ENCODE results near the gene TTC24. TPM values are rescaled to one million over a fixed set of nuclear protein-coding genes. Genes with fewer than 3 reads are reported as not detected.

TTC24 gene
- total RNA-seq = 10 to 100 TPM; 18.7 to 19.6 TPM

- H3K27ac Mint-ChIP-seq = no peak within 1 kb of the TSS
- H3K4me3 Mint-ChIP-seq = no peak within 1 kb of the TSS
- H3K4me1 Mint-ChIP-seq = peaks cover 23% of the 10 kb centered on the region
- DNase-seq = no peak
- peaks cover 2% of the 10 kb centered on the region for H3K36me3 Mint-ChIP-seq
- no peaks in the 10 kb centered on the region for H3K27me3 Mint-ChIP-seq
- H3K9me3 Mint-ChIP-seq = no peaks in the 10 kb centered on the region
Measured at GRCh38 chr1:156579472-156579871, at the start of gene TTC24. Gene TTC24, plus strand, starts transcription at chr1:156579723. Its CDS starts 1,642 bp downstream, at chr1:156581365.

GRCh38 chr1:156530006-156530405, 49.5 kb upstream of the TTC24 start:
- Mint-ChIP-seq H3K27ac (no peak overlapping the region), H3K4me1 (peaks cover 22% of the 10 kb centered on the region), H3K9me3 (no peaks in the 10 kb centered on the region), H3K27me3 (no peaks in the 10 kb centered on the region), H3K4me3 (no peak overlapping the region), H3K36me3 (peaks cover 4% of the 10 kb centered on the region)
- no peak for DNase-seq

- no peak for DNase-seq
- H3K4me3 Mint-ChIP-seq = no peak overlapping the region
Measured at GRCh38 chr1:156532374-156532773, 47.1 kb upstream of the TTC24 start.

GRCh38 chr1:156533568-156534220, 45.8 kb upstream of the TTC24 start:
- Mint-ChIP-seq H3K36me3 (no peaks in the 10 kb centered on the region), H3K9me3 (no peaks in the 10 kb centered on the region), H3K27ac (no peak overlapping the region), H3K4me3 (no peak overlapping the region), H3K4me1 (no peaks in the 10 kb centered on the region), H3K27me3 (no peaks in the 10 kb centered on the region)
- DNase-seq = no peak

More at GRCh38 chr1:156532374-156532773, 47.1 kb upstream of the TTC24 start:
- Mint-ChIP-seq H3K4me1 (peaks cover 11% of the 10 kb centered on the region), H3K9me3 (no peaks in the 10 kb centered on the region), H3K27ac (no peak overlapping the region), H3K27me3 (no peaks in the 10 kb centered on the region), H3K36me3 (no peaks in the 10 kb centered on the region)

GRCh38 chr1:156534424-156535060, 45.0 kb upstream of the TTC24 start:
- no peak for DNase-seq
- Mint-ChIP-seq H3K4me1 (no peaks in the 10 kb centered on the region), H3K27me3 (no peaks in the 10 kb centered on the region), H3K36me3 (peaks cover 2% of the 10 kb centered on the region), H3K27ac (no peak overlapping the region), H3K4me3 (no peak overlapping the region), H3K9me3 (no peaks in the 10 kb centered on the region)

GRCh38 chr1:156537027-156537426, 42.5 kb upstream of the TTC24 start:
- Mint-ChIP-seq H3K9me3 (no peaks in the 10 kb centered on the region), H3K4me3 (no peak overlapping the region), H3K4me1 (no peaks in the 10 kb centered on the region), H3K27ac (no peak overlapping the region), H3K36me3 (peaks cover 2% of the 10 kb centered on the region), H3K27me3 (no peaks in the 10 kb centered on the region)
- no peak for DNase-seq

GRCh38 chr1:156538711-156539440, 40.6 kb upstream of the TTC24 start:
- Mint-ChIP-seq H3K4me3 (no peak overlapping the region), H3K36me3 (peaks cover 2% of the 10 kb centered on the region), H3K4me1 (no peaks in the 10 kb centered on the region), H3K27ac (no peak overlapping the region), H3K27me3 (no peaks in the 10 kb centered on the region), H3K9me3 (no peaks in the 10 kb centered on the region)
- no peak for DNase-seq

GRCh38 chr1:156539818-156540355, 39.6 kb upstream of the TTC24 start:
- Mint-ChIP-seq H3K27me3 (no peaks in the 10 kb centered on the region), H3K9me3 (no peaks in the 10 kb centered on the region), H3K4me1 (no peaks in the 10 kb centered on the region), H3K4me3 (no peak overlapping the region), H3K27ac (no peak overlapping the region), H3K36me3 (peaks cover 2% of the 10 kb centered on the region)
- DNase-seq = no peak

GRCh38 chr1:156540955-156541354, 38.6 kb upstream of the TTC24 start:
- Mint-ChIP-seq H3K36me3 (peaks cover 2% of the 10 kb centered on the region), H3K9me3 (no peaks in the 10 kb centered on the region), H3K4me3 (no peak overlapping the region), H3K27me3 (no peaks in the 10 kb centered on the region), H3K27ac (no peak overlapping the region), H3K4me1 (no peaks in the 10 kb centered on the region)
- no peak for DNase-seq

- Mint-ChIP-seq H3K27me3 (no peaks in the 10 kb centered on the region), H3K27ac (no peak overlapping the region), H3K9me3 (no peaks in the 10 kb centered on the region), H3K4me3 (no peak overlapping the region), H3K4me1 (no peaks in the 10 kb centered on the region), H3K36me3 (peaks cover 2% of the 10 kb centered on the region)
- DNase-seq = no peak
Measured at GRCh38 chr1:156543066-156543465, 36.5 kb upstream of the TTC24 start.

GRCh38 chr1:156544592-156545102, 34.9 kb upstream of the TTC24 start:
- Mint-ChIP-seq H3K27ac (no peak overlapping the region), H3K4me1 (no peaks in the 10 kb centered on the region), H3K4me3 (no peak overlapping the region), H3K27me3 (no peaks in the 10 kb centered on the region), H3K36me3 (no peaks in the 10 kb centered on the region), H3K9me3 (no peaks in the 10 kb centered on the region)
- DNase-seq = no peak

- Mint-ChIP-seq H3K36me3 (no peaks in the 10 kb centered on the region), H3K4me1 (no peaks in the 10 kb centered on the region), H3K27ac (no peak overlapping the region), H3K27me3 (no peaks in the 10 kb centered on the region), H3K4me3 (no peak overlapping the region), H3K9me3 (no peaks in the 10 kb centered on the region)
- no peak for DNase-seq
Measured at GRCh38 chr1:156546267-156546666, 33.3 kb upstream of the TTC24 start.

GRCh38 chr1:156547434-156547833, 32.1 kb upstream of the TTC24 start:
- no peak for DNase-seq
- Mint-ChIP-seq H3K9me3 (no peaks in the 10 kb centered on the region), H3K4me1 (no peaks in the 10 kb centered on the region), H3K36me3 (no peaks in the 10 kb centered on the region), H3K4me3 (no peak overlapping the region), H3K27ac (no peak overlapping the region), H3K27me3 (no peaks in the 10 kb centered on the region)

- Mint-ChIP-seq H3K9me3 (no peaks in the 10 kb centered on the region), H3K27ac (no peak overlapping the region), H3K36me3 (no peaks in the 10 kb centered on the region), H3K4me1 (no peaks in the 10 kb centered on the region), H3K4me3 (no peak overlapping the region), H3K27me3 (no peaks in the 10 kb centered on the region)
- no peak for DNase-seq
Measured at GRCh38 chr1:156547982-156548381, 31.5 kb upstream of the TTC24 start.

GRCh38 chr1:156549390-156549789, 30.1 kb upstream of the TTC24 start:
- DNase-seq = no peak
- Mint-ChIP-seq H3K27ac (no peak overlapping the region), H3K9me3 (no peaks in the 10 kb centered on the region), H3K4me1 (no peaks in the 10 kb centered on the region), H3K4me3 (no peak overlapping the region), H3K27me3 (no peaks in the 10 kb centered on the region), H3K36me3 (no peaks in the 10 kb centered on the region)
